Measurements from ENCODE around the gene DOCK11.

The DOCK11 gene

DNA sequence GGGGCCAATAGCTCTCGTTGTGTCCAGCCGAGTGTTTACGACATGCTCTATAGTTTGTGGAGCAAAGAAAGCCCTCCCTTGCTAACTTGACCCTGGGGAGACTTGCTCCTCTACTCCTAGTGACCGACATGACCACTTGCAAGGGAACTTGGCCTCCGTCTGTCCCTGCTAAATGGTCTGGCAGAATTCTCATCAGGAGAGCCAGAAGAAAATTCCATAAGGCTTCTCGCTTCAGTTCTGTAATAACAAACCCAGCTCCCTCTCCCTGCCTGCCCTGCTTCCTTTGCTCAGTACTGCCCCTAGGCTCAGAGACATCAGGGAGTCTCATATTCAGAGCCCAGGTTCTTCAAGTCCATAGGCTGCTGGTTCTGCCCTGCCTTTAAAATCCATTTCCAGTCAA is 13.0 kb downstream of the DOCK11 start:
- FAIRE-seq, result no peak
- no peak for TF ChIP-seq POLR2A (IDR thresholded peaks at IDR 0.05; ENCODE audit: low read depth, low read length)

DNA sequence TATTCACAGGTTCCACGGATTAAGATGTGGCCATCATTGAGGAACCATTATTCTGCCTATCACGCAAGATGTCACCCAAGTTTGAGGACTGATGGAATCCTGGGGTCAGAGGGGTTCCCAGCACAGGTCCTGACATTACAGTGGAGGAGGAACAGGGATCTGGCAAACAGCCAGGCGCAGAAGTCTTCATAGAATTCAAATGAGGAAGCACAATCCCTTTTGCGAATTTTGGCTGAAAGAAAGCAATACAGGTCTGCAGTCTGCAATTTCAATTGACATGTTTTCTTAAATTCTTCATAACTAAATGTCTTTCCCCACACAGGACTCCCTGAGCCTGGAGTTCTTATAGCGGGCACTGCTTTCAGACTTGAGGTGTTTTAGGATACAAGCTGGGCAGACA is 14.5 kb downstream of the DOCK11 start:
- no peak for DNase-seq (ENCODE audit: insufficient read length, low spot score)
- FAIRE-seq, result no peak
- TF ChIP-seq POLR2A (IDR thresholded peaks at IDR 0.05; ENCODE audit: low read depth, low read length), result no peak

More for the DNA sequence above, 13.0 kb downstream of the DOCK11 start:
- DNase-seq (ENCODE audit: insufficient read length, low spot score), result no peak

DNA sequence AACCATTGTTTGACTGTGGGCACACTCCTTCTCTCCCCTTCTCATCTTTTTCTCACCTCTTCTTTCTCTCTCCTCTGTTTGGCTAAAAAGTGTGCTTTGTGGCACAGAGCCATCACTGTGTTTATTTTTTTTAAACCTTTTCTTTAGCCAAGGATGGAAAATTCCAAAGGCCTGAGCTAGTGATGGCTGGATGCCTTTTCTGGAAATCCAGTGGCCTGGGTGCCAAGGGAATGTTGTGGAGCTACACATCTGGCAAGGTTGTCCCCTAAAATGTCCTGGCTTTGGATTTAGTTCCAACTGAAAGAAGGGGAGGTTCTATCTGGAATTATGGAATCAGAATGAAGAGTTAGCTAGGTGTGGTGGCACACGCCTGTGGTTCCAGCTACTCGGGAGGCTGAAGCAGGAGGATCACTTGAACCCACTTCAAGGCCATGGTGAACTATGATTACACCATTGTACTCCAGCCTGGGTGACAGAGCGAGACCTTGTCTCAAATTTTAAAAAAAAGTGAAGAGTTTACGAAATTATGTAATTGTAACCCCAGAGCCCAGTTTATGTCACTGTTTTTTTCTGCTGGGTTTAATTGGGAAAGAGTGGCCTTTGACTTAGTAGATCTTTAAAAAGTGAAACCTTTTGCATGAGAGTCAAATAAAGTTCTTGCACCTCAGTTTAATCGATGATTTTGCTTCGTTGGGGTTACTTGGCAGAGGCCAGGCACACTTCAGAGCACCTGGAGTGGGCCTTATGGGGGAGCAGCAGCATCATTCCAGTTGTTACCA is 17.7 kb downstream of the DOCK11 start:
- no peak for TF ChIP-seq POLR2A (IDR thresholded peaks at IDR 0.05; ENCODE audit: low read depth, low read length)
- DNase-seq (ENCODE audit: insufficient read length, low spot score), result no peak

DNA sequence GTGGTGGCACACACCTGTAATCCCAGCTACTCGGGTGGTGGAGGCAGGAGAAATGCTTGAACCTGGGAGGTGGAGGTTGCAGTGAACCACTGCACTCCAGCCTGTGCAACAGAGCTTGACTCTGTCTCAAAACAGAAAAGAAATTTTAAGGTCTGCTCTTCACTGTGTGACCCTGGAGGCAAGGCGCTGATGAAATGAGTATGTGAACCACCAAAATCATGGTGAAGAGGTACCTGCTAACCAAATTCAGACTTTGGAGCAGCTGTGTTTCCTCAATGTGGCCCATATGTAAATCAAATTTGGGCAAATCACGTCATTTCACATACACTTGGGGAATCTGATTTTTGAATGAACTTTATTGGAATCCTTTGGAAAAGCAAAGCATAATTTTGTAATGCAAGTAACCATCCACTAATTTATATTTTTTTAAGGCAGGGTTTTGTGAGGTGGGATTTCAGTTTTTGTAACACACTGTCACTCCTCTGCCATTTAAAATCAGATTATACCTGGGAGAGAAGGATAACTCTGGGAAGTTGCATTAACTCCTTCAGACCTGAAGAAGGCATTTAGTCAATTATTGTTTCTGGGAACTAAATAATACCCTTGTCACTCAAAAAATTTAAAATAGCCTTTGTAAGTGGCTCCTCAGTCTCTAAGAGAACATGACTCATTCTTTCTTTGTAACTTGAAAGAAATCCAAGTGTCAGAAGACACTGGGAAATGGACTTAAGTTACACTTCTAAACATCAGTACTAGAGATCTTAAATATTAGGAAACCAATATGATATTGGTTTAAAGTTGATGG is 24.0 kb downstream of the DOCK11 start:
- FAIRE-seq (no peak), DNase-seq (ENCODE audit: insufficient read length, low spot score) (no peak)

More for the DNA sequence above, 17.7 kb downstream of the DOCK11 start:
- FAIRE-seq, result no peak

DNA sequence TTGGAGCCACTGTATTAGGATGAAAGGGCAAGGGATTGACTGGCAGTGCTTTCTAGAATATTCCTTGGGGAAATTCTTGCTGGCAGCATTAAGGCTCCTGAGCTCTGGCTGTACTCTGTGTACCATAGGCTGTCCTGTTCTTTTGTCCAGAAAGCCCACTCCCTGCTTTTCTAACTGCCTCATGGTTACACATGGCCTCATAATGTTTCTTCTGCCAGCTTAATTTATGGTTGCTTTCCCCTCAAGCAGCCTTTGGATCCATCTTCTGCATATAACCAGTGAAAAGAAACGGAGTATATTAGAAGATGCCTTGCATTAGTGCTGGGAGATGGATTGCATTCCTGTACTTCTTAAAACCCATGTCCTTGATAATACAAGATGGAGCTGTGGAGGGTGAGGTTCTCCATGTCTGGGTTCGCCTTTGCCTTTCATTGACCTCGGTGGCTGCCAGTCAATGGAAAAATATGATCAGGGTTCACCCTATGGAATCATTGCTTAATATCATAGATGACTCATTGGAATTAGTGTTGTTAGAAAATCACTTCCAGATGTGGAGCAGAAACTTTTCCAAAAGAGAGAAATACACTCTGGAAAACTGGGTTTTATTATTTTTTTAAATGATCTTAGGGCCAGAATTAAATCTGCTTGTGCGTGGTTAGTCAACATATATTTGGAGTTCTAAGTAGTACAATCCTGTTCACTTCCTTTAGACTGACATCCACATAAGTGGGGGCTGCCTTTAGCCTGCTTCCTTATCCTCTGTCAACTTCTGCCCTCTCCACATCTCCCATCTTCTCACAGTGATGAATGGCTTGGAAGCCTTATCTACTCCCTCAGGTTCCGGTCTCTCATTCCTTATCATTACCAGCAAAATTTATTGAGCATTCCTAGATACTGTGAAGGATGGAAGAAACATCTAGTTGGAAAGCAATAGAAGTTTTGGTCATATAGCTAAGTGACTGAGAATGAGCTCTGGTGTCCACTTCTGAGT is 24.9 kb downstream of the DOCK11 start:
- FAIRE-seq (no peak), DNase-seq (ENCODE audit: insufficient read length, low spot score) (no peak)
- TF ChIP-seq POLR2A (IDR thresholded peaks at IDR 0.05; ENCODE audit: low read depth, low read length), result no peak

More for the DNA sequence above, 24.0 kb downstream of the DOCK11 start:
- no peak for TF ChIP-seq POLR2A (IDR thresholded peaks at IDR 0.05; ENCODE audit: low read depth, low read length)

DNA sequence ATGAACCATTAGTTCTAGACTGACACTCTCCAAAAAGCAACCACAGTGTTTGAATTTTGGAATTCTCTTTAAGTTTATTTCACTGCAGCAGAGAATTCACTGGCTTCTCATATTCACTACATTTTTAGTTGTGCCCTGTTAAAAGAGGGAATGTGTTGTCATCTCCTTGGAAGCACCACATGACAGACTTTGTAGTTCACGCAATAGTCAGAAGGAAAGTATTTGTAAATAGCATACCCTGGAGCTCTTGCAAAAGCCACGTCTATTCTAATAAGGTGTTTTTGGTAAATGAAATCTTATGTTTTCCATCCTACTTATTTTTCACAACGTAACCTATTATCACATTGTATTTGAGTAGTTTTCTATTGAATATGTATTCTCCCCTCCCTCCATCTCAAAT is 25.8 kb downstream of the DOCK11 start:
- FAIRE-seq, result no peak
- TF ChIP-seq POLR2A (IDR thresholded peaks at IDR 0.05; ENCODE audit: low read depth, low read length), result no peak
- DNase-seq (ENCODE audit: insufficient read length, low spot score), result no peak

DNA sequence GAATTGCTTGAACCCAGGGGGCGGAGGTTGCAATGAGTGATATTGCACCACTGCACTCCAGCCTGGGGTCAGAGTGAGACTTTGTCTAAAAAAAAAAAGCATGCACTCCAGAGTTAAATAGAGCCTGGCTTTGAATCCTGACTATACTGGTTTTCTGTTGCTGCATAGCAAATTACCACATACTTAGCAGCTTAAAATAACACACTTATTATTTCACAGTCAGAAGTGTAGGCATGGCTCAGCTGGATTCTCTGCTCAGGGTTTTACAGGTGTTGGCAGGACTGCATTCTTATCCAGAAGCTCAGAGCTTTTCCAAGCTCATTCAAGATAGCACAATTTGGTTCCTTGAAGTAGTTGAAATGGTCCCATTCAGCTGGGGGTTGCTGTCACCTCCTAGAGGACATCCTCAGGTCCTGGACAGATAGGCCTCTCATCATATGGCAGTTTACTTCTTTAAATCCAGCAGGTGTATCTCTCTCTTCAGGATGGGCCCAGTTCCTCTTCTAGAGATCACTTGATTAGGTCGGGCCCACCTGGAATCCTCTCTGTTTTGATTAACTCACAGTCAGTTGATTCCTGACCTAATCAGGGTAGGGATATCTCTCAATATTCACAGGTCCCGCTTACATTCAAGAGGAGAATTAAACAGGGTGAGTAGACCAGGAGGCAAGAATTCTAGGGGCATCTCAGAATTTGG is 26.8 kb downstream of the DOCK11 start:
- TF ChIP-seq POLR2A (IDR thresholded peaks at IDR 0.05; ENCODE audit: low read depth, low read length), result no peak
- no peak for FAIRE-seq

DNA sequence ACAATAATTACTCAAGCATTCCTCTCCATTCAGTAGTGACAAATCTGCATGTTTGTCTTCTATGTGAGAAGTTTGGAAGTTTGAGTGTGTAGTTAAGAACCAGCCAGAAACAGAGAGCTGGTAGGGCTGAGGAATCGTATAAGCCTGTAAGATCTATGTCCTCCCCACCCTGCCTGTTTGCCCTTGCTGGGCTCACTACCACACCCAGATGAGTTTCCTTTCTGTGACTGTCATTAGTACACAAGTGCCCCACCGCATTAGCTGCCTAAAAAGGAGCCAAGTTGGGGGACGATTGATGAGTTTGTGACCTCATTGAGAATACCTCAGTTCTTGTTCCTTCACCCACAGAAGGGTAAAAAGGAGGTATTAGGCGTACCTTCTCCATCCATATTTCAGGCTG is 28.3 kb downstream of the DOCK11 start:
- TF ChIP-seq POLR2A (IDR thresholded peaks at IDR 0.05; ENCODE audit: low read depth, low read length), result no peak
- no peak for FAIRE-seq
- DNase-seq (ENCODE audit: insufficient read length, low spot score), result no peak

More for the DNA sequence above, 26.8 kb downstream of the DOCK11 start:
- DNase-seq (ENCODE audit: insufficient read length, low spot score), result no peak

DNA sequence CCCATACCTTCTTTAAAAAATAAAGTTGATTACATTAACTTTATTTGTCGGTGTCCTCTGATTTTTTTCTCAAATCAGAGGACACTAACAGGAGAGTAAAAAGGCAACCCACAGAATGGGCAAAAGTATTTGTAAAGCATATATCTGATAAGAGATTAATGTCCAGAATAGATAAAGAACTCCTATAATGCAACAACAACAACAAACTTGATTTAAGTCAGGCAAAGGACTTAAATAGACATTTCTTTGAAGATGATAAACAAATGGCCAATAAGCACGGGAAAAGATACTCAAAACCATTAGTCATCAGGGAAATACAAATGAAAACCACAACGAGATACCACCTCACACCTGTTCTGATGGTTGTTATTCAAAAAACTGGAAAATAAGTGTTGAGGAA is 28.7 kb downstream of the DOCK11 start:
- no peak for TF ChIP-seq POLR2A (IDR thresholded peaks at IDR 0.05; ENCODE audit: low read depth, low read length)
- DNase-seq (ENCODE audit: insufficient read length, low spot score) (no peak), FAIRE-seq (no peak)

DNA sequence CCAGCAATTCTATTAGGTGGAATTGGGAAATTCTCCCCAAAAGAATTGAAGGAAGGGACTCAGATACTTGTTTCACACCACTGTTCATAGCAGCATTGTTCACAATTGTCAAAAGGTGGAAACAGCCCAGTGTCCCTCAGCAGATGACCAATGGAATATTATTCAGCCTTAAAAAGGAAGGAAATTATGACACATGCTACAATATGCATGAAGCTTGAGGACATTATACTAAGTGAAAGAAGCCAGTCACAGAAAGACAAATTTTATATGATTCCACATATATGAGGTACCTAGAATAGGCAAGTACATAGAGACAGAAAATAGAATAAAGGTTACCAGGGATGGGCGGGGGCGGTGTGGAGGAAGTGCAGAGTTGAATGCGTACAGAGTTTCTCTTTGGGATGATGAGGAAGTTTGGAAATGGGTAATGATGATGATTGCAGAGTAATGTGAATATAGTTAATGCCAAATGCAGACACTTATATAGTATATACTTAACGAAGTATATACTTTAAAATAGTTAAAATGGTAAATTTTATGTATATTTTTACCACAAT is 29.6 kb downstream of the DOCK11 start:
- no peak for DNase-seq (ENCODE audit: insufficient read length, low spot score)
- FAIRE-seq, result no peak
- no peak for TF ChIP-seq POLR2A (IDR thresholded peaks at IDR 0.05; ENCODE audit: low read depth, low read length)

DNA sequence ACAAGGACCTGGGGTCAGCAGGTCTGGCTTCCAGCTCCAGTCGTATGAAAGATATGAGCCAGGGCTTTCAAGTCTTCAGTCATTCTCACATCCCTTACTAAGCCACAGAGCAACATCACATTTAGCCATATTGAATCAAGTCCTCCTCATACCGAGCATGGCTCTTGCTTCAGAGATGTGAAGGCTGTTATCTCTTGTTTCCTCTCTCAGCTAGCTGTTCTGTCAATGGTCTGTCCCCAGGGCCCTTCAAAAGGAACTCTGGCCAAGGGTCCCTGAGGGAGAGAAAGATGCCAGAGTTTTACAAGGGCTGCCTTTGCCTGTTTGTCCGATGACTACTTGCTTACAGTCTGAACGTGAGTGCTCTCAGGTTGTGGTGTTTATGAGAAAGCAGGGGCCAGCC is 30.5 kb downstream of the DOCK11 start:
- DNase-seq (ENCODE audit: insufficient read length, low spot score) (no peak), FAIRE-seq (no peak)
- no peak for TF ChIP-seq POLR2A (IDR thresholded peaks at IDR 0.05; ENCODE audit: low read depth, low read length)

DNA sequence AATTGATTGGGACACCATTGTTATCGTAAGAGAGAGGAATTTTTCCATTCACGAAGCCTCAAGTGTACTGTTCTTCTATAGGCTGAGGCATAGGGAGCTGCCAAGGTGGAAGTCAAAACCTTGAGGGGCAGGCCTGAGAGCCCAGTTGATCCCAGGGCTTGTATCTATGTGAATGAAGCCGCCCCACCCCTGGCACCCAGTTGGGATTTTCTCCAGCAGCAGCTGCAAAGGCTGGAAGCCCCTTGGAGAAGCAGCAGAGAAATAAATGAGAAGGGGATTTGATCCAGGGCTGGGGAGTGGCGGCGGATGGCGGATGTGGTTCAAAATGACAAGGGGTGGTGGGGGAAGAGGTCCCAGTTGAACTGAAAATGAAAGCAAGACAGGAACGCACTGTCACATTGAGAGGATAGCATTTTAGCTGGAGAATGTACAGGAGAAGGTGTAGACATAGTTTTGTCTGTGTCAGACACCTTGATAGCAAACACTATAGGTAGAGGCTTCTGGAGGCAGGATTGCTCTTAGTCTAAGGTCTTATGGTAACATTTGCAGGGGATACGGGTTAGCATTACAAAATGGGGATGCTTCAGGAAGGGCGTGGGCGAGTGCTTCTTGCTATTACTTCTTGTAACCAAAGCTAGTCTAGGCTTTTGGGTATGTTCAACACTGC is 32.6 kb downstream of the DOCK11 start:
- no peak for FAIRE-seq
- no peak for DNase-seq (ENCODE audit: insufficient read length, low spot score)
- no peak for TF ChIP-seq POLR2A (IDR thresholded peaks at IDR 0.05; ENCODE audit: low read depth, low read length)

Data from H54 (cell line).